ENCODE measurements around the gene PPIA. TPM values are rescaled to one million over a fixed set of nuclear protein-coding genes. Genes with fewer than 3 reads are reported as not detected.

Gene PPIA
- polyA plus RNA-seq, 3 donors: 1,614 to 2,276 (median 2,037) TPM

GRCh38 chr7:44754802-44755697, 41.4 kb upstream of the PPIA start:
- no peak for TF ChIP-seq CTCF (IDR thresholded peaks at IDR 0.05)
- Histone ChIP-seq H3K27ac (ENCODE audit: low read depth in 1 of 2, low read length in 2 of 2) (peak overlapping the region in 1 of 2 donors; percentile 65), H3K9ac (ENCODE audit: insufficient read depth, low read length, poor library complexity, severe bottlenecking) (peak overlapping the region; percentile 25), H3K4me1 (ENCODE audit: control insufficient read depth in 1 of 2, insufficient read depth in 2 of 2, low read length in 2 of 2) (peaks cover 15 to 16% of the 10 kb centered on the region in 2 donors), H3K79me2 (ENCODE audit: insufficient read depth, low read length) (peaks cover 61% of the 10 kb centered on the region), H3K4me2 (replicated peaks; ENCODE audit: extremely low read depth, low read length, poor library complexity, severe bottlenecking) (no peak overlapping the region), H3K9me3 (replicated peaks in 1 of 2; ENCODE audit: control insufficient read depth in 1 of 2, insufficient read depth in 1 of 2, low read length in 2 of 2) (no peaks in the 10 kb centered on the region), H3K27me3 (ENCODE audit: control insufficient read depth in 2 of 2, insufficient read depth in 2 of 2, low read length in 2 of 2) (no peaks in the 10 kb centered on the region), H3K4me3 (replicated peaks in 1 of 3; ENCODE audit: low read depth in 2 of 3, low read length in 3 of 3) (no peak overlapping the region), H2AFZ (ENCODE audit: insufficient read depth, low read depth, low read length, poor library complexity, severe bottlenecking) (no peak overlapping the region), H3K36me3 (replicated peaks in 1 of 2; ENCODE audit: control insufficient read depth in 1 of 2, insufficient read depth in 2 of 2, low read length in 2 of 2) (peaks cover 34 to 35% of the 10 kb centered on the region in 2 donors), H4K20me1 (ENCODE audit: insufficient read depth, low read length) (peaks cover 67% of the 10 kb centered on the region)
- WGBS (ENCODE audit: insufficient coverage): 95% methylated on average over 10 of the region's 11 CpGs
- Mint-ChIP-seq H3K27ac (peak overlapping the region in 3 of 7 donors; percentile 30 to 73 (median 49)), H3K9me3 (no peaks in the 10 kb centered on the region), H3K36me3 (peaks cover 23 to 55% of the 10 kb centered on the region in 2 donors), H3K4me1 (peaks cover 23% of the 10 kb centered on the region), H3K4me3 (no peak overlapping the region), H3K27me3 (ENCODE audit: low read depth in 3 of 3) (no peaks in the 10 kb centered on the region)
- intact Hi-C loops (cut with micrococcal nuclease): loop anchor here (5.0 to 10.0 kb wide), 4 partner anchors 42 to 90 kb away; partner anchors contain the start of genes PPIA (in 2 of the 2) and H2AZ2 (in 1 of the 2)
- no peak for DNase-seq

- intact Hi-C loops (cut with micrococcal nuclease): loop anchor here (10.0 kb wide), 2 partner anchors 51 to 89 kb away; partner anchors contain the start of gene H2AZ2 (in 1 of the 2)
- Histone ChIP-seq H2AFZ (ENCODE audit: insufficient read depth, low read depth, low read length, poor library complexity, severe bottlenecking) (no peak overlapping the region), H3K79me2 (ENCODE audit: insufficient read depth, low read length) (peaks cover 51% of the 10 kb centered on the region), H3K27me3 (ENCODE audit: control insufficient read depth in 2 of 2, insufficient read depth in 2 of 2, low read length in 2 of 2) (no peaks in the 10 kb centered on the region), H4K20me1 (ENCODE audit: insufficient read depth, low read length) (peaks cover 57% of the 10 kb centered on the region), H3K4me3 (replicated peaks in 1 of 3; ENCODE audit: low read depth in 2 of 3, low read length in 3 of 3) (no peak overlapping the region), H3K4me1 (ENCODE audit: control insufficient read depth in 1 of 2, insufficient read depth in 2 of 2, low read length in 2 of 2) (peaks cover 6 to 7% of the 10 kb centered on the region in 2 donors), H3K9ac (ENCODE audit: insufficient read depth, low read length, poor library complexity, severe bottlenecking) (no peak overlapping the region), H3K4me2 (replicated peaks; ENCODE audit: extremely low read depth, low read length, poor library complexity, severe bottlenecking) (no peak overlapping the region), H3K27ac (ENCODE audit: low read depth in 1 of 2, low read length in 2 of 2) (peak overlapping the region in 1 of 2 donors; percentile 40), H3K9me3 (replicated peaks in 1 of 2; ENCODE audit: control insufficient read depth in 1 of 2, insufficient read depth in 1 of 2, low read length in 2 of 2) (no peaks in the 10 kb centered on the region), H3K36me3 (replicated peaks in 1 of 2; ENCODE audit: control insufficient read depth in 1 of 2, insufficient read depth in 2 of 2, low read length in 2 of 2) (peaks cover 43 to 44% of the 10 kb centered on the region in 2 donors)
- Mint-ChIP-seq H3K4me3 (no peak overlapping the region), H3K27me3 (ENCODE audit: low read depth in 3 of 3) (no peaks in the 10 kb centered on the region), H3K4me1 (peaks cover 13% of the 10 kb centered on the region), H3K36me3 (peaks cover 24 to 56% of the 10 kb centered on the region in 2 donors), H3K27ac (peak overlapping the region in 3 of 7 donors; percentile 48 to 69 (median 58)), H3K9me3 (no peaks in the 10 kb centered on the region)
- no peak for DNase-seq
- no peak for TF ChIP-seq CTCF (IDR thresholded peaks at IDR 0.05)
- 82% methylated on average over 12 of the region's 17 CpGs for WGBS (ENCODE audit: insufficient coverage)
Measured at GRCh38 chr7:44755698-44756627, 40.5 kb upstream of the PPIA start.
